Mucosa of gallbladder (tissue), 1 donor: ENCODE results near the gene RGPD4. TPM values are rescaled to one million over a fixed set of nuclear protein-coding genes. Genes with fewer than 3 reads are reported as not detected.
"Not testable (repeated sequence)": the region's sequence is repeated elsewhere in the genome, so short reads cannot be mapped to it uniquely, and the experiment has no call there.

Source experiments
- DNase-seq: peaks from one replicate; pipeline ENCODE4 v3.0.0-alpha.2; 2020; ENCODE audit warnings: low spot score
- total RNA-seq: library from RNA; stranded (reverse); gene quantifications from one replicate; pipeline ENCODE4 v1.2.1, GENCODE V29; 2021
- donor health status: DM: no; HTN: no; CAD: no.

The RGPD4 gene
- total RNA-seq: not detected

DNA sequence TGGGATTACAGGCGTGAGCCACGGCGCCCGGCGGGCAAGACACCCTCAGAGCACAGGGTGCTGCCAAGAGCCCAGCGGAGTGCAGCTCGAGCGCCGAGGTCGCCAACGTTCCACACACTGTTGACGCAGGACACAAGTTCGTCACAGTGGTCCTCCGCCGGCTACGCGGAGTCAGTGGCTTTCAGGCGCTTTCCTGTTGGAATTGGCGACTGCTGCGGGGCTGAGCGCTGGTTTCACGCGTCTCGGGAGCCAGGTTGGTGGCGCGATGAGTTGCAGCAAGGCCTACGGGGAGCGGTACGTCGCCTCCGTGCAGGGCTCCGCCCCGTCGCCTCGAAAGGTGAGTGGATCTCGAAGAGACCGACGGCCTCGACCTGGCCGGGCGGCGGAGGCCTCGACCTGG is at the start of gene RGPD4:
Gene RGPD4, plus strand, starts transcription at position 144 of the 400 bp plus-strand sequence. Its CDS starts 122 bp downstream, at position 266.
- not testable (repeated sequence) for DNase-seq

DNA sequence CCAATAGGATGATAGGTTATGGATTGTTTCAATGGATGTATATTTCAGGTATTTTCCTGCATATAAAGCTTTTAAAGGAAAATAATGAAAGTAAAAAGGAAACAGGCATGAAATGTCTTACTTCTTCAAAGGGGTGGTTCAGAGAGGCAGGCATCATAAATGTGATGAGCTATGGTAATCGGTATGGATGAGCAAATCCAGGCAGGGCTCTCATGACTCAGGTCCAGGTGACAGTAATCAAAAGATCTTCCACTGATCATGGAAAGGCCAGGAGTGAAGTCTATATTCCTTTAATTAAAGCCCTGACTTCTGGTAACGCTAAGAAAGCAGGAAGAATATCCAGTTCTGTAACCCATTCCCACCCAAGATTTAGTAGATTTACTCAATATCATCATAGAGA is 48.7 kb upstream of the RGPD4 start:
- DNase-seq: no peak

DNA sequence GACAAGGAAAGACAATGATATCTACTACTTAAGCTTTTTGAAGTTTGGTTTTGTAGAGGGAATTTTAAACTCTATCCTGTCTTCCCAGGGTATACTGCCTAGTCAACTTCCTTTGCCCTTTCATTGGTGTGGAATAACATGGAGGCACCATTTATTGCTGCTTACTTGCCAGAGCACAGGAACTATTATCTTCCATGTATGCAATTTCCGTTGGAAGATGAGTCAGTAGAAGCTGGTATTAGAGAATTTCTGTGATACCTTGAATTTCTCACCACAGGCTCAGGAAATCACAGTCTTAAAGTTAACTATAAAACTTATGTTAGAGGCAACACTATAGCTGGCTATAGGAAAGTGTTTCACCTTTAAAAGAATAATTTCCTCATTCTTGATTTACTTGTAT is 40.9 kb upstream of the RGPD4 start:
- no peak for DNase-seq

DNA sequence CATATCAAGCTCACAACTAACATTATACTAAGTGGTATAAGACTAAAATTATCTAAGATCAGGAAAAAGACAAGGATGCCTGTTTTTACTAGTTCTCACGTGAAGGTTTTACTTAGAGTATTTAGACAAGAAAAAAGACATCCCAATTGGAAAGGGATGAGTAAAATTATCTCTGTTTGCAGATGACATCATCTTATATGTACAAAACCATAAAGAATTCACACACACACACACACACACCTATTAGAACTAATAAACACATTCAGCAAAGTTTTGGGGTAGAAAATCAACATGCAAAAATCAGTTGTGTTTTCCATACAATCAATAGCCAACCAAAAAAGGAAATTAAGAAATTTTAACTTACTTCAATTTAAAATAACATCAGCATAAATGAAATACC is 35.9 kb upstream of the RGPD4 start:
- DNase-seq: no peak

DNA sequence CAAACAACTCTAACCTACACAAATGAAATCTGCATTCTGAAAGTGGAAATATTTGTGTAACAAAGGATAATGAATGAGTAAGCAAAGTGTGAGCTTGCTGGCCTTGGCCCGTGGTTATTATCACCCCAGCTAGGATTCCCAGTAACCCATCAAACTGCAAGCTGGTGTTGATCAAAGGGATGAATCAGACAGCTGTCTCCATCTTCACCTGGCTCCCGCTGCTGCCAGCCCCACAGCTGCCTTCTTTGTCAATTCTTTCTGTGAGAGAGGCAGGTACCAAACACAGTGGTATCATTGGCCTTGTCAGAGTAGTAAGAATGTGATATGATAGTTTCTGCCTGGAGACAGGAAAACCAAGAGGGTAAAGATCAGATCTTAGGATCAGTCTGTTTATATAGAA is 25.2 kb upstream of the RGPD4 start:
- DNase-seq: no peak

DNA sequence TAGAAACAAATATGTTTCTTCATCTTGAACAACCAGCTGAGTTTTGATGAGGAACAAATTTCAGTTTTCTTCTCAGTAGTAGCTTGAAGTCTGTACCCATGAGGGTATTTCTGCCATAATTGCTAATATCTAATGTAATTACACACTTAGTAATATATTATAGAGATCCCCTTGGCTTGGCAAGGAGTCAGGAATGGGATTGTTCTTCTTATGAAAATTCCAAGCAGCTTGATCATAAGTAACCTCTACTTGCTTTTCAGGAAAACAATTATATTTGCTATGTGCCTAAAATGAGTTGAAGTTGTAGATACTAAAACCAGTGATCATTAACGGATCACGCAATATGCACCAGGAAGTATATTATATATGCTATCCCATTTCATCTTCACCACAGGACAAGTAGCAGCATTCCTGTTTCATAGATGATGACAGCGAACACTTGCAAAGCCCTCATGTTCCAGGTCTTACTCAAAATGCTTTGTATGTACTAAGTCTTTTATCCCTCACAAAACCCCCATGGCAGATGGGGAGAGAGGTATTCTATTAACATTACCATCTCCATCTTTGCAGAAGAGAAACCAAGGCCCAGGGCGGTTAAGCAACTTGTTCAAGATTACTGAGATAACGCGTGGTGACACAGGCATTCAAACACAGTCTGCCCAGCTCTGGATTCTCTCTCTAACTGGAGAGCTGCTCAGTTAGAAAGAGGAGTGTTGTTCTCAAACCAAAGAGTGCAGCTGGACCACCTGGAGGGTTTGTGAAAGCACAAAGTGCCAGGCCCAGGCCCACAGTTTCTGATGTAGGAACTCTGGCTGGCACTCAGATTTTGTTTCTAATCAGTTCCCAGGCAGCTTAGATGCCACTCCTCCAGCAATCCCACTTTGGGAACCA is 21.8 kb upstream of the RGPD4 start:
- DNase-seq: no peak

DNA sequence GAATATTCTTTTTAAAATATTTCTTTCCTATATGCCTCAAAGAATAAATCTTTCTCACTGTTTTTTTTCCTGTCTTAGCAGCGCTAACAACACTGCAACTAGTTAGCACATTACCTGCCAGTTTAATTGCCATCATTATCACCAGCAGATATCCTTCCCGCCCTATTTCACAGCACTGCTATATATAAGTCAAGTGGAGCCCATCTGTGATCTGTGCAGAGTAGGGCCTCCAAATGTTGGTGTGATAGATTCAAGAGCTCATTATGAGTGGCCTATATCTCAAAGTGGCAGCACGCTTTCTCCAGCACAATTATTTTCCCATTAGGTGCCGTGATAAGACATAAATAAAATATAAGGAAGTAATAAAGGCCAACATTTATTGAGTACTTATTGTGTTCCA is 19.8 kb upstream of the RGPD4 start:
- DNase-seq: no peak

DNA sequence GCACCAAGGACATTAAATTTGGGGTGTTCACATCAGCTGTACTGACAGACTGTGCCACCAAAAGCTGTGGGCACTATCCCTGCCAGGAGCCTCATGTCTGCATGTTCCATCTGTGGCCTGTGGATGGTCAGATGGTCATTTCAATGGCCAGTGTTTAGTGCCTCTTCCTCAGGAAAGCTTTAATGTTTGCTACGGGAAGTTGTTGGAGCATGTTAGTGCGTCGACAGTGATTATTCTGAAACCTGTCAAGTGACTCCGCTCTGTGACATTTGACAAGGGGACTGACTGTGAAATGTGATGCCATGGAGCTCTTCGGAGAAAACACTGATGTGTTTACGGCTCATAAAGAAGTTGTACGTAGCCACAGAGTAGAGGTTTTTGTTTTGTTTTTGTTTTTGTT is 18.7 kb upstream of the RGPD4 start:
- DNase-seq: no peak

DNA sequence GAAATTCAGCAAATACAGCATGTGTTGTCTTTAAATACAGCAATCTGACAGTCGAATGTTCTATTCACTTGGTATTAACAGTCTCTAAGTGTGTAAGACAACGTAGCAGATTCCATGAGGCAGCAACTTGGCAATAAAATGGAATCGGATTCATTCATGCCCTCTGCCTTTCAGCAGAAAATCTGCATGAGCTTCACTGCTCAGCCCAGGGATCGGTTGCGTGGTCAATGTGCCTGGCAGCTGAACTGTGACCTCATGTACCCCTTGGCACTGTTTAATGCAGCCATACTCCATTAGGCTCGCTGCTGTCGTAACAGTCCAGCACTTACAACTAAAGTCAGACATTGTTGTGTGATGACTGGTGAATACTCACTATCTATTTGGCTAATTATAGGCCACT is 17.7 kb upstream of the RGPD4 start:
- DNase-seq: no peak

DNA sequence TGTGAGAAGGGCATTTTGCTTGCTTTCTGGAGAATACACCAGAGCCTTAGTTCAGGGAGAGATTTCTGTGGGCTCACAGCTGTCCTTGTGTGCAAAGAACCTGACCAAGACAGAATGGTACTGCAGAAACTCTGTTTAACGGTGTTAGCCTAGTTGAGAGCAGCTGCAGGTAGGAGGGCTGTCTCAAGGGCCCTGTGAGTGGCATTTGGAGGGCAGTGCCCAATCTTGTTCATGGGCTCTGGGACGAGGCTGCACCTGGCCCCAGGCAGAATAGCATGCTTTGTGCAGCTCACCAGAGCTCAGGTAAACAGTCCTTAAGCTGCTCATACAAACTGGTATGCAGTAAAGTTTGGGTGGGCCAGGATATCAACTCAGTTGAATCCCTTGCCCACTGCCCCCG is 16.9 kb upstream of the RGPD4 start:
- no peak for DNase-seq

DNA sequence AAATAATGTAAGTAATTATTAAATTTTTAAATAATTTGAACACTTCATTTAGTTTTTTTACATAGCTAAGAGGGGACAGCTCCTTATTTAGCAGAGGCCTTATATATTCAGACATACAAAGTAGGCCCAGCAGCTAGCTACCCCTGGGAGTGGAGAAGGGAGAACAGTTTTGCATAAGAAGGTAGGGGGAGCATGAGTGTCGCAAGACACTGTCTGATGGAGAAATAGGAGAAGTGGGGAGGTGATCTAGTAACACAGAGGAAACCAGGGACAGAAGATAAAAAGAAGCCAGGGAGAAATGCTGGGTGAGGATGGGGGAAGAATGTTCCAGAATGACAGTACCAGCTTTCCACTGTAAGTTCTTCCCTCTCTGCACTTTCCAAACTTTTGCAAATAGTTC is 16.0 kb upstream of the RGPD4 start:
- DNase-seq: no peak

DNA sequence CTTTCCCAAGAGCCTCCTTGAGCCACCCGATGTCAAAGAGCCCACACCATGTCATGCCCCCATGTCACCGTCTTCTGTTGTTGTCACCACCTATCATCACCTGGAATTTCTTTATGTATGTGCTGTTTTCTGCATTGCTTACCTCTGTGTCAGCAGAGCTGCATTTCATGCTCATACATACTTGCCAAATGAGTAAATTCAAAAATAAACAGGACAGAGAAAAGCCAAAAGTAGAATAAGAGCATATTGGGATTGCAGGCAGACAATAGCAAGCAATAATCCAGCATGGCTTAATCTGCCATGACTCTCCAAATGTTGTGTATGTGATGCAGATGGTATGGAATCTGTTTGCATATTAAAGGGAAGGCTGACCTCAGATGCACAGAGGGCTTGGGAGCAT is 15.3 kb upstream of the RGPD4 start:
- DNase-seq: no peak

DNA sequence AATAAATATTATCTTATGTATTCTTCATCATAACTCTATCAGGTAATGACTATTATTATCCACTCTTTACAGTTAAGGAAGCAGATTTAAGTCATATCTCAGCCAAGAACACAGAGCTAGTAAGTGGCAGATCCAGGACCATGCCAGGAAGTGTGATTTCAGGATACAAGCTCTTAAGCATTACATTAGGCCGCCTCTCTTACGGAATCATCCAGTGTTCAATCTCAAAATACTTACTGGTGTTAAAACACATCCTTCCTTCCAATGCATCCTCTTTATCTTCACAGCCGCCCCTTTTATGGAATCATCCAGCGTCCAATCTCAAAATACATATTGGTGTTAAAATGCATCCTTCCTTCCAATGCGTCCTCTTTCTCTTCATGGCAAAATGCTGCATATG is 14.7 kb upstream of the RGPD4 start:
- no peak for DNase-seq

DNA sequence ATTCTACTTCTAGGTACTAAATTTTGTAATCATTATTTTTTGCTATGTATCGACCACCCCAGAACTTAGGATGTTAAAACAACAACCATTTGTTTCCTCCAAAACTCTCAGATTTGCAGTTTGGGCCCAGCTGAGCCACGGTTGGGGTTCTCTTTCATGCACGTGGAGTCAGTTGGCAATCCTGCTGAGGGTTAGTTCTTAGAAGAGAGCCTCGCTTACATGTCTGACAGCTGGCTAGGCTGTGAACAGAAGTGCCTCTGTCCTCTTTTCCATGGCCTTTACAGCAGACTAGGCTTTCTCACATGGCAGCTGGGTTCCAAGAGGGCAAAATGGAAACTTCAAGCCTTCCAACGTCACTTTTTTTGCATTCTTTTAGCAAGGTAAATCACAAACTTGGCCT is 9.3 kb upstream of the RGPD4 start:
- no peak for DNase-seq

DNA sequence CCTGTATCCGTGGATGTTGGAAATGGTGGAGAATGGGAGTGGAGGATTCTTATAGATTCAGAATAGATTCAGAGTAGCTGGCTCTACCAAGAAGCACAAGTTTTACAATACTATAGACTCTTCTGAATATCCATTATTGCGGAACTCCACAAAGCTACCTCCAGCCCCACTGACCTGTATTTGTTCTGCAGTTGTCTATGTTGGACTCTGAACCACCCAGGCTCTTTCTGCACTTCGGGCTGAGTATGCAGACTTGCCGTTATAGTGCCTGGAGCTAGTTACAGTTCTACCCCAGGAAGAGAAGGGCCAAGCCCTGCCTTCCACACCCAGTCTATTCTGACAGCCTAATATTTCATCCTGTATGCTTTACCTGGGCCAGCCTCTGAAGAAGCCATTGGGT is 4.4 kb upstream of the RGPD4 start:
- DNase-seq: no peak

DNA sequence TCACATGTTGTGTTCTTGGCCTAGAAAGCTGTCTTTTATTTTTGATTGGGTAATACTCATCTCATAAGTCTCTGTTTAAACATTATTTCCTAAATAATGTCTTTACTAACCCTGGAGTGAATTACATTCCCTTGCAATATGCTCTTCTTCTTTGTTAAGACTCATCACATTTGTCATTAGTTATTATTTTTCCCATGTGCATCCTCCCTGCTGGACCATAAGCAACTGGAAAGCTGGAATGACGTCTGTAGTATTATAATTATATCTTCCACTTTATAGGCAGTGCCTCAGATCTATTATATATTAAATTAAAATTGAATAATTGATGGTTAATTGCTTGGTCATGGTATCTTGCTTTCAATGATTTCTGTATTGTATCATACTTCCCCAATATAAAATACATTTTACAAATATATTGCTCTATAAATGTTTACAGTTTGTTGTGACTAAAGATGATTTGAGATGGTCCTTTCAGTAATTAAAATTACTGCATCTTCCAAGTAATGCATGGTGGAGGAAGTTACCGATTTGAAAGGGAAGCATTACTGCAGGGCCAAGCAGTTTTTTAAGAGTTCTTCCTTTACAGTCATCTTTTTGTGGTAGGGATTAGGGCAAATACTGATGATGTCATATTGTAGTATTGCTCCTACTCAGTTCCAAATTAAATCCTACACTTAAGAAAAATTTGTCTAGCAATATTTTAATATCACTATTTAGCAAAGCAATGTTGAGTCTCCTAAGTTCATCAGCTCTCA is 2.1 kb upstream of the RGPD4 start:
- DNase-seq: no peak

DNA sequence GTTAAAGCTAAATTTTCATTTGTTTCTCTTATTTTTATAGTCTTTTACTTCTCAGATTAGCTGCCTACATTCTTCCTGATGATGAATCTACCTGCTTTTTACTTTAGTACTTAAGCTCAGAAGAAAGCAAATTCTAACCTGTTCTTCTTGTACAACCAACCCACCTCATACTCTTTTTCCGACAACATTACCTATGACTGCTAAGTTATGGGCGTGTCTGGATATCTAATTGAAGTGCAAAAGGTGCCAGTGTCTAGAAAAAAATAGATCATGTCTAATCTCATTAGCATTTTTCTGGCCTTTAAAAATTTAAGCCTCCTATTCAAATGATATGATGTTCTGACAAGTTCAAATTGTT is 1.5 kb upstream of the RGPD4 start:
- DNase-seq: no peak

DNA sequence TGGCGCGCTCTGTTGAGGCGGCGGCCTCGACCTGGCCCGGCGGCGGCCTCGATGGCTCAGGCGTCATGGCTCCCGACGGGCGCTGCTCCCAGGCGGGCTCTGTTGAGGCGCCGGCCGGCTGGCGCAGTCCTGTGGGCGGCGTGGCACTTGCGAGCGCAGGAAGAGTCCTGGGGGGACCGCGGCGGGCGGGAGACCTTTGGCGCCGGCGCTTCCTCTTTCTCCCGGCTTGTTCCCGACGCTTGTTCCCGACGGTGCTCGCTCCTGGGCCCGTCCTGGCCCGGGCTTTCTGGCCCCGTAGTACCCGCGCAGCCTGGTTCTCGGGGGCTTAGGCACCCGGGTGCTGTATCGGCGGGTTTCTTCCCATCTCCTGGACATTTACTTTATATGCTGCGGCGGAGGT is 2.8 kb downstream of the RGPD4 start:
- not testable (repeated sequence) for DNase-seq

DNA sequence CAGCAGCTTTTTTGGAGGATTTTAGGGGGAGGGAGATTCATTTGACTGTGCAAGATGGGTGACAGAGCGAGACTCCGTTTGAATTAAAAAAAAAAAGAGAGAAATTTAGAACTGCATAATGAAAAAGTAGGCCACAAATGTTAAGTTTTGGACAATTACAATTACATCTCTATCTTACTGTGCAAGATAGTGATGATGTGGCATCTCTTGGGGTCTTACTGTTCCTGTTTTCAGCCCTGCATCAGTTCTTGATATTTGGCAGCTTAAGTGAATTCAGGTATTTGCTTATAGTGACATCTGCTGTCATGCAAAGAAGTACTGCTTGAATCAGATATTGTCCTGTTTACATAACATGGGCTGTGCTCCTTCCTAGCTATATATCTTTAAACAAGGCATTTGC is 6.5 kb downstream of the RGPD4 start:
- DNase-seq: not testable (repeated sequence)

DNA sequence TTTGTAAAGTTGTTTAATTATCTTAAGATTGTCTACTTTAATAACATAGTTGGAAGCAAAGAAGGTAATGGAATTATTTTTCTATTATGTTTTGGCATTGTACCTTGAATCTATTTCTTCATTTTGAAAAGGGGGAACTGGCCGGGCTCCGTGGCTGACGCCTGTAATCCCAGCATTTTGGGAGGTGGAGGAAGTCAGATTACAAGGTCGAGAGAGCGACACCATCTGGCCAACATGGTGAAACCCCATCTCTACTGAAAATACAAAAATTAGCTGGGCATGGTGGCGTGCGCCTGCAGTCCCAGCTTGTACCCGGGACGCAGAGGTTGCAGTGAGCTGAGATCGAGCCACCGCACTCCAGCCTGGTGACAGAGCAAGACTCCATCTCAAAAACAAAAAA is 6.9 kb downstream of the RGPD4 start:
- DNase-seq: not testable (repeated sequence)

DNA sequence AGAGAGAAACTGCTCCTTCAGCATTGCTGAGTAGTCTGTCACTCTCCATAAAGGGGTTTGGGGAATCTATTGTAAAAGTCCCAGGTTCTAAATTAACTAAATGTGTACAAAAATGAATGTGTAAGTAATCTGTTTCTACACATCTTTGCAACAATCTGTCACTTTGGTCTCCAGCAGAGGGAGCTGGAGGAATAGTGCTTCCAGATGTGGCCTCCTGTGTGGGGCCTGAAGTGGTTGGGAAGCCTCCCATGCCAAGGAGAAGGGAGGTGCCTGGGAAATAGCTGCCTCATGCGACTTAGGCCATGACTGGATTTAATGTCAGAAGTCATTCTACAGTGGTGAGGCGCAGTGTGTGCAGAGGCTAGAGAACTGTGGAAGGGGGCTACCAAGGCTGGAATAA is 89.4 kb downstream of the RGPD4 start:
- DNase-seq: not testable (repeated sequence)

DNA sequence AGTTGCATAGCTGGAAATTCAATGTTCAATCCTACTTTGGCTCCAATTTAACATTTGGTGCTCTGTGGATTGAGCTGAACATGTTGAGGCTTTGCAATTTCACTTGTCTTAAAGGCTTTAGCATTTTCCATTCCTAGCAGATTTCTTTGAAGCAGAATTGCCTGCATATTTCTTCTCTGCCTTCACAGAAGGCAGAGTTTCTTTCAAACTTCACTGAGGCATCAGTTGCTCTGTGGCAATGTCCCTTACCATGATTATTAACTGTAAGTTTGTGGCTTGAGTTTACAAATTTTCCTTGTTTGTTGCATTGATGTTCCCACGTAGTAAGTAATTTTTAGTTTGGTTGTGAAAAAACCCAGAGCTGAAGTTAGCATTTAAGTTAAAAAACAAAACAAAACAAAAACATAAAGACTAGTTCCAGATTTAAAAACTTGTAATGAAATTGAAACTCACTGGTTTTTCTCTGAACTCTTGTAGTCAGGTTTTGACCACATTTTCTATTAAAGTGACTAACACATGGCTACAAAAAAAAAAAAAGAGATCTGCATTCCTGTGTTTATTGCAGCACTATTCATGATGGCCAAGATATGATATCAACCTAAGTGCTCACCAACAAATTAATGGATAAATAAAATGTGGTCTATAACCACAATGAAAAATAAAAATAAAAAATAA is 90.1 kb downstream of the RGPD4 start:
- not testable (repeated sequence) for DNase-seq
